GM12873 (cell line): ENCODE data around the gene VENTX.

Experiments
- CTCF ChIP-seq: IDR thresholded peaks from 2 replicates; pipeline ENCODE4 v1.5.1; 2012; ENCODE audit warnings: low read depth, mild to moderate bottlenecking, moderate library complexity, low read length, control low read depth; ENCODE audit not compliant: insufficient read depth; ENCODE audit errors: missing control alignments

VENTX gene

DNA sequence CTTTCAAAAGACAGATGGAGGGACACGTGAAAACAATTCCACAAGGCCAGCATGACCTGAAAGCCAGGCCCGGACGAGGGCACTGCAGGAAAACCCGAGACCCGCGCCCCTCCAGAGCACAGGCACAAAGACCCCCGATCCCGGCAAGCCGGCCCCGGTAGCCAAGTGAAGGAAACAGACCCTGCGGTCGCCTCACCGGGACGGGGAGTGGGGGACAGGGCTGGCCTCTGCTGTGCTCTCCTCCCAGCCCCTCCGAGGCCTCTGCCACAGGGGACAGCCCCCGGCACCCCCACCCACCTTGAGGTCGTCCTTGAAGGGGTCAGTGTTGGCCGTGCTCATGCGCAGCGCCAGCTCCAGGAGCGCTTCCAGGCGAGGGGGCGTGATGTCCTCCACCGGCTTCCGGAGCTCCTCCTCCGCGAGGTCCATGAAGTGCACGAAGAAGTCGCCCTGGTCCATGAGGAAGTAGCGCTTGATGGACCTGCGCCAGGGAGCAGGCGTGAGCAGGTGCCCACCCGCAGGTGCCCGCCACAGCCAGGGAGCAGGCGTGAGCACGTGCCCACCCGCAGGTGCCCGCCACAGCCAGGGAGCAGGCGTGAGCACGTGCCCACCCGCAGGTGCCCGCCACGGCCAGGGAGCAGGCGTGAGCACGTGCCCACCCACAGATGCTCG is 50.3 kb downstream of the VENTX start:
- TF ChIP-seq CTCF, result no peak

DNA sequence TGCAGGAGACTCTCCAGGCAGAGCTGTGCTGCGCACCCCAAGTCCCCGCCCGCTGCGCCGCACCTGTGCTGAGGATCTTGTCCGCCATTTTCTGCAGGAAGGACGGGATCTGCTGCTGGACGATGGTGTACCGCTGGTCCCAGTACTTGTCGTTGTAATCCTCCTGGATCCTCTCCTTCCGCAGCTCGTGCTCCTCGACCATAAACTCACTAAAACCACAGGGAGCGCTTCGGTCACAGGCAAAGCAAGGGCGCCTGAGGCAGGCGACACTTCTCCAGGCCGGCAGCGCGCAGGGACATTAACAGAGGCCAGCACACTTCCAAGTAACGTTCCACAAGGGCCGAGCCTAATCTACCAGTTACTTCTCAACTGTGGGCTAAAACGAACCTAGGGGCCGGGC is 52.1 kb downstream of the VENTX start:
- no peak for TF ChIP-seq CTCF
